Measurements from ENCODE around the gene TAF13. TPM values are rescaled to one million over a fixed set of nuclear protein-coding genes. Genes with fewer than 3 reads are reported as not detected.

The TAF13 gene
- total RNA-seq, 1 donor from 2014 or later = 39.9 TPM

GRCh38 chr1:109094871-109095270, 19.1 kb upstream of the TAF13 start:
- DNase-seq (ENCODE audit: low spot score) (no peak), ATAC-seq (no peak)
- intact Hi-C loops (cut with DNase I) = no loop called here

DNA sequence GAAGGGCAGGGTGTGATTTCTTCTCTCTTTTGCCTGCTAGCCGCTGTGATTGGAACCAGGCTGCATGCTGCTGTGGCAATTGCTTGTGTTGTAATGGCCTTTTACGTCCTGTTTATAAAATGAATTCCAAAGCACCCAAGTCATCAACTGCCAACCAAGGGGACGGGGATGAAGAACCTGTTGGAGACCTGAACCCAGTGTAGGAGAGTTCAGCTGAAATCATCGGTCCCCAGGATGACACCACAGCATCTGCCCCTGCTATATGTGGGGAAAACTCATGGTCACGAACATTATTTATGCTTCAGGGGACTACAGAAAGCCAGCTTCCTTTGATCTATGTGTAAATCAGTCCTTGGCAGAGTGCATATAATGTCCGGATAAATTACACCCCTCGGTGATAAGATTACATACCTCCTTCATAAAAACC, 18.6 kb upstream of the TAF13 start:
- intact Hi-C loops (cut with DNase I) = no loop called here
- ATAC-seq (no peak), DNase-seq (ENCODE audit: low spot score) (no peak)

GRCh38 chr1:109091839-109092193, 16.0 kb upstream of the TAF13 start:
- ATAC-seq (no peak), DNase-seq (ENCODE audit: low spot score) (no peak)
- intact Hi-C loops (cut with DNase I) = no loop called here

- intact Hi-C loops (cut with DNase I) = no loop called here
- DNase-seq (ENCODE audit: low spot score) (no peak), ATAC-seq (peak; percentile 67)
Measured at GRCh38 chr1:109091078-109091838, 15.5 kb upstream of the TAF13 start.

DNA sequence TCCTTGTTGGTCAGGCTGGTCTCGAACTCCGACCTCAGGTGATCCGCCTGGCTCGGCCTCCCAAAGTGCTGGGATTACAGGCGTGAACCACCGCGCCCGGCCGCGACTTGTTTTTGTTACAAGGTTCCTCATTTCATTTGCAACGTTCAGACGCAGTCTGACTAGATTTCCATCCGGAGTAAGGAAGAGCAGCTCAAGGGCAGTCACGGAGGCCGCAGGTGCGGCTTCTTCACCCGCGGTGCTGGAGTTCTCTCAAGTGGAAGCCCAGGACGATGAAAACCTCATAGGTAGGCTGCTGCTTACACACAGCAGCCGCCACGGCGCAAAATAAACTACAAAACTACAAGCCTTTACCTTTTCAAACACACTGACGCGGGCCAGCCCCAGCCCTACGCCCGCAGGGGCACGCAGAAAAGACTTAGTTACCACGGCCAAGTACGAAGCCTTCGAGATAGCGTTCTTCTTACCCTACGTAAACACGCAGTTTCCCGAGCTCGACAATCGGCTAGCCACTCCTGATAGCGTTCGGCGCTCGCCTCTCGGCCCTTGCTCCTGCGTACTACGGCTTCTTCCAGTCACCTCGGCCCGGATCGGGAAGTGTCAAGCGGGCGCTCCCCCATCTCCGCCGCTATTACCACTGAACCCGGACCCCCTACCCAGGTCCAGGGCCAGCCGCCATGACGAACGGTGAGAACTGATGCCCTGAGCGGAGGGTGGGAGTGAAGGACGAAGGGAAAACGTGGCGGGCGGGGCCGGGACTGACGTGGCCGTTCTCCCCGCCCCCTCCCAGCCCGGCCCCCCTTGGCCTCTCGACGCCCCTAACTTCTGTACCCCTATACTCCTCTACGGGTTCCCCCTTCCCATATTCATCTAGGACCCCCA, 14.6 kb upstream of the TAF13 start, which contains the start of gene TMEM167B:
TSS of gene TMEM167B (plus strand) at position 569 of the 882 bp plus-strand sequence. CDS start at position 678, 109 bp downstream.
- ATAC-seq = peak; percentile 98
- intact Hi-C loops (cut with DNase I) = no loop called here
- peak; percentile 93 for DNase-seq (ENCODE audit: low spot score)

- intact Hi-C loops (cut with DNase I) = no loop called here
- peak; percentile 49 for ATAC-seq
- DNase-seq (ENCODE audit: low spot score) = peak; percentile 73
Measured at GRCh38 chr1:109089242-109090015, 13.6 kb upstream of the TAF13 start.

GRCh38 chr1:109084563-109085517, 9.0 kb upstream of the TAF13 start:
- ATAC-seq = no peak
- DNase-seq (ENCODE audit: low spot score) = no peak
- intact Hi-C loops (cut with DNase I) = no loop called here

- ATAC-seq = peak; percentile 70
- intact Hi-C loops (cut with DNase I) = no loop called here
- DNase-seq (ENCODE audit: low spot score) = no peak
Measured at GRCh38 chr1:109083923-109084322, 8.1 kb upstream of the TAF13 start.

DNA sequence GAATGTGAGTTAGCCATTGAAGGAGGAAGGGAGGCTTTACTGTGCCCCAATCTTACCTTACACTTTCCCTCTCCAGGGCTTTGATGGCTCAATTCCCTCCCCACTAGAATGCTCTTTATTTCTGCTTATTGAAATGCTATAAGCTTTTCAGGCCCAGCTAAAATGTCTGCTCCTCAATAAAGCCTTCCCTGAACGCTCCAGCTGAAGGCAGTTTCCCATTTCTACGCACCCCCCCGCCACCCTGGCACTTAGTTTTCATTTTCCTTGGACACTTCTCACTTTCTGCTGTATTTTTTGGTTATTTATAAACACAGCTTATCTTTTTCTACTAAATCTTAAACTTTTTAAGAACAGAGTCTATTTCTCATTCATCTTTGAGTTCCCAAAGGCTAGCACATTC, 7.7 kb upstream of the TAF13 start:
- intact Hi-C loops (cut with DNase I) = no loop called here
- no peak for DNase-seq (ENCODE audit: low spot score)
- ATAC-seq = no peak

DNA sequence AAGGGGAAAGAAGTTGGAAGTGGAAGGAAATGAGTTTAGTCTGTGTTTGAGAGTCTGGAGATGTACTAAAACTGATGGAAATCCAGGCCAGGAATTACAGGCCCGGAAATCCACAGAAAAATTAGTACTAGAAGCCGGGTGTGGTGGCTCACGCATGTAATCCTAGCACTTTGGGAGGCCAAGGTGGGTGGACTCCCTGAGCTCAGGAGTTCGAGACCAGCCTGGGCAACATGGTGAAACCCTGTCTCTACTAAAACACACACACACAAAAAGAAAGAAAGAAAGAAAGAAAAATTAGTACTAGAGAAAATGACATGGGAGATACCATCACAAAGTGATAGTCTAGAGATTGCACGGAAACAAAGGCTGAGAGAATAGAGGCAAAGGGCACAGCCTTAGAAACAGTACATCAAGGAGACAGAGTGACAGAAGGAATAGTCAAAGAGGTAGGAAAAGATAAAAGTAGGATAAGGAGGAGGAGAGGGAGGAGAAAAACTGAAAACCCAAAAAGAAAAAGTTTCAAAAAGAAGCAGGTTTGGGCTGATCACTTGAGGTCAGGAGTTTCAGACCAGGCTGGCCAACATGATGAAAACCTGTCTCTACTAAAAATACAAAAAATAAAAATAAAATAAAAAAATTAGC, 4.8 kb upstream of the TAF13 start:
- ATAC-seq (no peak), DNase-seq (ENCODE audit: low spot score) (no peak)
- intact Hi-C loops (cut with DNase I) = no loop called here

GRCh38 chr1:109079240-109079622, 3.4 kb upstream of the TAF13 start:
- ATAC-seq (no peak), DNase-seq (ENCODE audit: low spot score) (no peak)
- intact Hi-C loops (cut with DNase I) = no loop called here

DNA sequence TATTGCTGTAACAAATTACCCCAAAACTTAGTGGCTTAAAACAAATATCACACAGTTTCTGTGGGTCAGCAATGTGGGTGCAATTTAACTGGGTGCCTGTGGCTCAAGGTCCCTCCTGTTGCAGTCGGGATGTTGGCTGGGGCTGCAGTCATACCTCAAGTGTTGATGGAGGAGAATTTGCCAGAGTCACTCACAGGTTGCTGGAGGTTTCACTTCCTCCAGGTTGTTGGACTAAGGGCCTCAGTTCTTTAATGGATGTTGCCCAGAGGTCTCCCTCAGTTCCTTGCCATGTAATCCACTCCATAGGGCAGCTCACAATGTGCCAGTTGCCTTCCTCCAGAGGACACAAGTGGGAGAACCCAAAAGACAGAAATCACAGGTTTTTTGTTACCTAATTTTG, 2.5 kb upstream of the TAF13 start:
- intact Hi-C loops (cut with DNase I) = no loop called here
- ATAC-seq (no peak), DNase-seq (ENCODE audit: low spot score) (no peak)

DNA sequence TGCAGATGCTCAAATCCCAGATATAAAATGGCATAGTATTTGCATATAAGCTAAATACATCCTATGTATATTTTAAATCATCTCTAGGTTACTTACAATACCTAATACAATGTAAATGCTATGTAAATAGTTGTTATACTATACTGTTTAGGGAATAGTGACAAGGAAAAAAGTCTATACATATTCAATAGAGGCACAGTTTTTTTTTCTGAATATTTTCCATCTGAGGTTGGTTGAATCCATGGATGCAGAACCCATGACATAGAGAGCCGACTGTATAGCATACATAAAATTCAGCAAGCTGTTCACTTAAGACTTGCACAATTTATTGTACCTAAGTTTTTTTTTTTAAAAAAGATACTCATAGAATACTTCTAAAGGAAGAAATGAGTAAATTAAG, 6.5 kb downstream of the TAF13 start:
- ATAC-seq (no peak), DNase-seq (ENCODE audit: low spot score) (no peak)
- intact Hi-C loops (cut with DNase I) = no loop called here

DNA sequence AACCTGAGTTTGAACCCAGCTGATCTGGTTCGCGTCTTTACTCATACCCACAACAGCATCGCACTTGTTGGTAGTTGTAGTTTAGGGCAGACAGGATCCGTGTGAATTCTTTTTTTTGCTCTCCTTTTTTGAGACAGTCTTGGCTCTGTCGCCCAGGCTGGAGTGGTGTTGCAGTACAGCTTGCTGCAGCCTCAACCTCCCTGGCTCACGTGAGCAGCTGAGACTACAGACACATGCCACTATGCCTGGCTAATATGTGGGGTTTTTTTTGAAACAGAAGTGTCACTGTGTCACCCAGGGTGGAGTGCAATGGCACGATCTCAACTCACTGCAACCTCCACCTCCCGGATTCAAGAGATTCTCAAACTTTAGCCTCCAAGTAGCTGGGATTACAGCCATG, 7.9 kb downstream of the TAF13 start:
- intact Hi-C loops (cut with DNase I) = no loop called here
- DNase-seq (ENCODE audit: low spot score) = no peak
- ATAC-seq = no peak

DNA sequence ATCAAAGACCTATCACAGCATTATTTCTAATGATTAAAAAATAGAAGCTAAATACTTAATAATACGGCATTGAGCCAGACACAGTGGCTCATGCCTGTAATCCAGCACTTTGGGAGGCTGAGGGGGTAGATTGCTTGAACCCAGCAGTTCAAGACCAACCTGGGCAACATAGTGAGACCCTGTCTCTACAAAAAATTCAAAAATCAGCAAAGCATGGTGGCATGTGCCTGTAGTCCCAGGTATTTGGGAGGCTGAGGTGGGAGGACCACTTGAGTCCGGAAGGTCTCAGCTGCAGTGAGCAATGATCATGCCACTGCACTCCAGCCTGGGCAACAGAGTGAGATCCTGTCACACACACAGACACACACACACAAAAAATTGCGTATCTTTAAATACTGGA, 10.7 kb downstream of the TAF13 start:
- intact Hi-C loops (cut with DNase I) = no loop called here
- ATAC-seq (no peak), DNase-seq (ENCODE audit: low spot score) (no peak)

- intact Hi-C loops (cut with DNase I) = no loop called here
- ATAC-seq (no peak), DNase-seq (ENCODE audit: low spot score) (no peak)
Measured at GRCh38 chr1:109061183-109061582, 14.6 kb downstream of the TAF13 start.

- DNase-seq (ENCODE audit: low spot score) = no peak
- no peak for ATAC-seq
- intact Hi-C loops (cut with DNase I) = no loop called here
Measured at GRCh38 chr1:109060707-109061106, 15.1 kb downstream of the TAF13 start.

- no peak for DNase-seq (ENCODE audit: low spot score)
- ATAC-seq = no peak
- intact Hi-C loops (cut with DNase I) = no loop called here
Measured at GRCh38 chr1:109059026-109059425, 16.8 kb downstream of the TAF13 start.
